Fibroblast of lung (primary cell): Measurements from ENCODE around the gene CLIC3.
"Not testable (repeated sequence)": the region's sequence is repeated elsewhere in the genome, so short reads cannot be mapped to it uniquely, and the experiment has no call there.

Source experiments
- EZH2 ChIP-seq: IDR thresholded peaks from 2 replicates; pipeline ENCODE4 v1.5.1; 2012; ENCODE audit warnings: low read length, control low read depth, mild to moderate bottlenecking; ENCODE audit errors: missing control alignments
- TF ChIP-seq, protein P1 (sequence below), 2 donors: IDR thresholded peaks in 1 of 2; conservative IDR thresholded peaks in 1 of 2; 1 replicate in 1 of 2; 2 replicates in 1 of 2; pipeline ENCODE4 v1.5.1; 2011 to 2012; ENCODE audit warnings: low read length in 2 of 2, control low read depth in 1 of 2, inconsistent platforms in 1 of 2, low read depth in 1 of 2, mild to moderate bottlenecking in 1 of 2

DNA sequence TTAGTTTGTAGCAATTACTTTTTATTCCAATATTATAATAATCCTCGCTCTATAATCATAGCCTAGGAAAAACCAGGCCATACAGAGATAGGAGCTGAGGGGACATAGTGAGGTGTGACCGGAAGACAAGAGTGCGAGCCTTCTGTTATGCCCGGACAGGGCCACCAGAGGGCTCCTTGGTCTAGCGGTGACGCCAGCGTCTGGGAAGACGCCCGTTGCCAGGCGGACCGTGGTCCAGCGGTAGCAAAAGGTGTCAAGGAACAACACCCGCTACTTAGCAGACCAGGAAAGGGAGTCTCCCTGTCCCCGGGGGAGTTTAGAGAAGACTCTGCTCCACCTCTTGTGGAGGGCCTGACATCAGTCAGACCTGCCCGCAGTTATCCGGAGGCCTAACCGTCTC is 7.9 kb upstream of the CLIC3 start:
- TF ChIP-seq, protein P1, sequence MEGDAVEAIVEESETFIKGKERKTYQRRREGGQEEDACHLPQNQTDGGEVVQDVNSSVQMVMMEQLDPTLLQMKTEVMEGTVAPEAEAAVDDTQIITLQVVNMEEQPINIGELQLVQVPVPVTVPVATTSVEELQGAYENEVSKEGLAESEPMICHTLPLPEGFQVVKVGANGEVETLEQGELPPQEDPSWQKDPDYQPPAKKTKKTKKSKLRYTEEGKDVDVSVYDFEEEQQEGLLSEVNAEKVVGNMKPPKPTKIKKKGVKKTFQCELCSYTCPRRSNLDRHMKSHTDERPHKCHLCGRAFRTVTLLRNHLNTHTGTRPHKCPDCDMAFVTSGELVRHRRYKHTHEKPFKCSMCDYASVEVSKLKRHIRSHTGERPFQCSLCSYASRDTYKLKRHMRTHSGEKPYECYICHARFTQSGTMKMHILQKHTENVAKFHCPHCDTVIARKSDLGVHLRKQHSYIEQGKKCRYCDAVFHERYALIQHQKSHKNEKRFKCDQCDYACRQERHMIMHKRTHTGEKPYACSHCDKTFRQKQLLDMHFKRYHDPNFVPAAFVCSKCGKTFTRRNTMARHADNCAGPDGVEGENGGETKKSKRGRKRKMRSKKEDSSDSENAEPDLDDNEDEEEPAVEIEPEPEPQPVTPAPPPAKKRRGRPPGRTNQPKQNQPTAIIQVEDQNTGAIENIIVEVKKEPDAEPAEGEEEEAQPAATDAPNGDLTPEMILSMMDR (conservative IDR thresholded peaks at IDR 0.05 in 1 of 2, IDR thresholded peaks at IDR 0.05 in 1 of 2; ENCODE audit: low read depth in 1 of 2, low read length in 2 of 2) = peak in 1 of 2 donors; percentile 31
- TF ChIP-seq EZH2 = not testable (repeated sequence)
